Esophagus squamous epithelium (tissue), 5 donors: Measurements from ENCODE around the gene DISP2. TPM values are rescaled to one million over a fixed set of nuclear protein-coding genes. Genes with fewer than 3 reads are reported as not detected.

Experiments used
- DNase-seq: peaks from one replicate; lab custom pipeline; 2025; lab: John Stamatoyannopoulos, UW
- H3K27ac ChIP-seq, 4 donors: fragments of 200-600 bp; sonication (generic); one replicate each; pipeline ENCODE4 v1.5.1; 2016 to 2019; ENCODE audit warnings: mild to moderate bottlenecking in 1 of 4
- H3K27me3 ChIP-seq, 4 donors: fragments of 200-600 bp; sonication (generic); 1 replicate in 3 of 4; 2 replicates in 1 of 4; pipeline versions ENCODE4 v1.5.1 to v1.6.0; 2017 to 2021; ENCODE audit warnings: antibody characterized with exemption in 1 of 4
- H3K36me3 ChIP-seq, 3 donors: fragments of 200-600 bp; sonication (generic); one replicate each; pipeline ENCODE4 v1.5.1; 2016 to 2019
- H3K4me1 ChIP-seq, 3 donors: fragments of 200-600 bp; sonication (generic); one replicate each; pipeline ENCODE4 v1.5.1; 2017 to 2019
- H3K4me3 ChIP-seq, 4 donors: fragments of 200-600 bp; sonication (generic); 1 replicate in 3 of 4; 2 replicates in 1 of 4; pipeline ENCODE4 v1.5.1; 2016 to 2019; ENCODE audit warnings: mild to moderate bottlenecking in 2 of 4, moderate library complexity in 1 of 4
- H3K9me3 ChIP-seq, 3 donors: fragments of 200-600 bp; sonication (generic); one replicate each; pipeline ENCODE4 v1.5.1; 2016 to 2019
- POLR2A ChIP-seq, 4 donors: fragments of 450-650 bp; IDR thresholded peaks; one replicate each; pipeline ENCODE4 v1.6.1; 2017; ENCODE audit warnings: antibody characterized with exemption in 4 of 4, mild to moderate bottlenecking in 4 of 4, moderate library complexity in 3 of 4
- WGBS, 2 donors: methylation state at CpG; one replicate each; pipeline ENCODE4 v1.1.5; 2018; 5-methylcytosine and 5-hydroxymethylcytosine counted together
- intact Hi-C: fragments of 100-400 bp; cut with DNase I; formaldehyde crosslinking; loops from one replicate; pipeline ENCODE4 v1.15.0; 2022
- total RNA-seq, 4 donors: library from RNA; depleted of rRNA; stranded (reverse); fragments of >200 nt; gene quantifications; one replicate each; pipeline ENCODE4 v1.1.0, GENCODE V29; 2016
- TF ChIP-seq, protein P1 (sequence below), 6 experiments: fragments of 450-650 bp in 4 of 6; fragments of 200-600 bp in 2 of 6; sonication (generic) in 2 of 6; IDR thresholded peaks; one replicate each; pipeline ENCODE4 v1.5.1; 2016 to 2019; ENCODE audit warnings: antibody characterized with exemption in 6 of 6, mild to moderate bottlenecking in 4 of 6, moderate library complexity in 4 of 6
- donor health status: DM: yes; HTN: yes; CAD: no.

Gene DISP2
- total RNA-seq, 4 donors from 2014 or later = under 0.01 TPM; not detected in 2

DNA sequence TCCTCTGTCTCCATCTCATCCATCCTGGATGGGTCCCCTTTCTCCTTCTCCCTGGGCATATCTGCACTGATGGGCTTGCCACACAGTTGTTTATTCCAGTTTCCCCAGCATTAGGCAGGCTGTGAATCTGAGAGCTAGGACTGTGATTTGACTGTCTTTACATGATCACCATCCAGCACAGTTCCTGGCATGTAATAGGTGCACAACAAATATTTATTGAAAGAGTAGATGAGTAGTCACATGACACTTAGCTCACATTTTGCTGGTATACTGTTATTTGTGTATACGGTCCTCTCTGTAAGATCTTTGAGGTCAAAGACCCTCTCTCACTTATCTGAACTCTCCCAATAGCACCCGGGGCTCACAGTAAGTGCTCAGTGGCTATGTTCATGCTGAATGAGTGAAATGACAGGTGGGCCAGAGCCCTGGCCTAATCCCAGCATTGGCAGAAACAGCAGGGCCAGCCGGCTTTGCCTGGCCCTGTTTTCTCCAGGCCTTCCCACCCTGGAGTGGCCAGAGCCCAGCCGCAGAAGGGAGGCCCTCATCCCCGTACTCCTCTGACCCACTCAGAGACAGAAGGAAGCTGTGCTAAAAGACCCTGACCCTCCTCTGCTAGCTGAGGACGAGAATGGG is 66.6 kb downstream of the DISP2 start:
- TF ChIP-seq, protein P1, sequence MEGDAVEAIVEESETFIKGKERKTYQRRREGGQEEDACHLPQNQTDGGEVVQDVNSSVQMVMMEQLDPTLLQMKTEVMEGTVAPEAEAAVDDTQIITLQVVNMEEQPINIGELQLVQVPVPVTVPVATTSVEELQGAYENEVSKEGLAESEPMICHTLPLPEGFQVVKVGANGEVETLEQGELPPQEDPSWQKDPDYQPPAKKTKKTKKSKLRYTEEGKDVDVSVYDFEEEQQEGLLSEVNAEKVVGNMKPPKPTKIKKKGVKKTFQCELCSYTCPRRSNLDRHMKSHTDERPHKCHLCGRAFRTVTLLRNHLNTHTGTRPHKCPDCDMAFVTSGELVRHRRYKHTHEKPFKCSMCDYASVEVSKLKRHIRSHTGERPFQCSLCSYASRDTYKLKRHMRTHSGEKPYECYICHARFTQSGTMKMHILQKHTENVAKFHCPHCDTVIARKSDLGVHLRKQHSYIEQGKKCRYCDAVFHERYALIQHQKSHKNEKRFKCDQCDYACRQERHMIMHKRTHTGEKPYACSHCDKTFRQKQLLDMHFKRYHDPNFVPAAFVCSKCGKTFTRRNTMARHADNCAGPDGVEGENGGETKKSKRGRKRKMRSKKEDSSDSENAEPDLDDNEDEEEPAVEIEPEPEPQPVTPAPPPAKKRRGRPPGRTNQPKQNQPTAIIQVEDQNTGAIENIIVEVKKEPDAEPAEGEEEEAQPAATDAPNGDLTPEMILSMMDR (IDR thresholded peaks at IDR 0.05) = no peak
- no peak for TF ChIP-seq POLR2A (IDR thresholded peaks at IDR 0.05)
- intact Hi-C loops = loop anchor here (5.0 kb wide), 1 partner anchor 142 kb away; the partner anchor contains the start of gene ANKRD63
- Histone ChIP-seq H3K9me3 (no peaks in the 10 kb centered on the region), H3K27ac (no peak overlapping the region), H3K36me3 (peaks cover 0 to under 1% (median 0%) of the 10 kb centered on the region in 3 donors), H3K4me3 (no peak overlapping the region), H3K4me1 (peaks cover 11 to 24% (median 18%) of the 10 kb centered on the region in 3 donors), H3K27me3 (no peaks in the 10 kb centered on the region)
- no peak for DNase-seq
- WGBS, 2 donors = 85 to 100% methylated on average over 1 to 6 of the region's 6 CpGs

DNA sequence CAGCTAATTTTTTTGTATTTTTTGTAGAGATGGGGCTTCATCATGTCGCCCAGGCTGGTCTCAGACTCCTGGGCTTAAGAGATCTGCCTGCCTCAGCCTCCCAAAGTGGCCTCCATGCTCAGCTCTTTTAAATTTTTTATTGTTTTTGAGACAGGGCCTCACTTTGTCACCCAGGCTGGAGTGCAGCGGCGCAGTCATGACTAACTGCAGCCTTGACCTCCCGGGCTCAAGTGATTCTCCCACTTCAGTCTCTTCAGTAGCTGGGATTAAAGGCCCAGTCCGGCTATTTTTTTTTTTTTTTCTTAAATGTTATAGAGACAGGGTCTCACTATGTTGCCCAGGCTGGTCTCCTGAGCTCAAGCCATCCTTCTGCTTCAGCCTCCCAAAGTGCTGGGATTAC is 67.7 kb downstream of the DISP2 start:
- no peak overlapping the region for H3K27ac ChIP-seq
- WGBS, 2 donors = 87 to 90% methylated on average over 5 of the region's 5 CpGs
- H3K4me1 ChIP-seq = peaks cover 11 to 23% (median 16%) of the 10 kb centered on the region in 3 donors
- H3K4me3 ChIP-seq = no peak overlapping the region
- H3K9me3 ChIP-seq = no peaks in the 10 kb centered on the region
- no peak for TF ChIP-seq POLR2A (IDR thresholded peaks at IDR 0.05)
- TF ChIP-seq, protein P1 (IDR thresholded peaks at IDR 0.05) = no peak
- intact Hi-C loops = no loop called here
- no peak for DNase-seq
- no peaks in the 10 kb centered on the region for H3K36me3 ChIP-seq
- H3K27me3 ChIP-seq = no peaks in the 10 kb centered on the region

DNA sequence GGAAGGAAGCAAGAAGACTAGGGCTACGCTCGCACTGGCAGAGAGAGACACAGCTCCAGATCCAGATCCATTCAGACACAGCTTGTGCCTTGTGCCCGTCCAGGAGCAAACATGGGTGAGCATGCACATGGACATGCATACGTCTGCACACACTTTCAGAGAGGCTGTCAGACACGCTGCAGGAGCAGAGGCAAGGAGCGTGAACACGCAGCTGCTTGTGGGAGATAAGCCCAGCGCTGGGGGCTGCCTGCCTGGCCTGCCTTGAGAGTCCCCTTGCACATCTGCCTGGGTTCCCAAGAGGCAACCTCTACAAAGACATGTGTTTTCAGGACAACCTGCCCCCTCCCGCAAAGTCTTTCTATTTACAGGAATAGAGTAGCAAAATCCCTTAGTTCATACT is 69.2 kb downstream of the DISP2 start:
- no peak for DNase-seq
- intact Hi-C loops = no loop called here
- WGBS, 2 donors = 89 to 92% methylated on average over 8 to 9 of the region's 9 CpGs

DNA sequence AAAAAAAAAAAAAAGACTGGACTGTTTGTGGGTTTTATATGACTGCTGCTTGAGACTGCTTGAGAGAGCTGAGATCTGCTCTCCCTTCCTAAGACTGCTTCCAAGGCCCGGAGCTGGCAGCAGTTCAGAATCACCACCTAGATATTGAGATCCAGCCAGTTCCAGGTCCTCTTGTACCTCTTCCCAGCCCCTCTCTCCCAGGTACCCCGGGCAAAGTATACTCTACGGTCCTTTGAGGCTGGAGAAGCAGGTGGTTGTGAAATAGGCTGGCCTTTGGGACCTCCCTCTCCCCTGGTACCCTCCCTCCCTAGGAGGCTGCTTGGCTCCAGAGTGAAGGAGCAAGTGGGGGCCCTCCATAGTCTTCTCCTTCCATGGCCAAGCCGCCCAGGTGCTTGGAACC is 70.2 kb downstream of the DISP2 start:
- no peaks in the 10 kb centered on the region for H3K36me3 ChIP-seq
- WGBS, 2 donors = 57 to 84% methylated on average over 2 to 3 of the region's 4 CpGs
- DNase-seq = no peak
- no peaks in the 10 kb centered on the region for H3K27me3 ChIP-seq
- no peak overlapping the region for H3K27ac ChIP-seq
- no peak overlapping the region for H3K4me3 ChIP-seq
- no peaks in the 10 kb centered on the region for H3K9me3 ChIP-seq
- peaks cover 0 to 7% (median 3%) of the 10 kb centered on the region in 3 donors for H3K4me1 ChIP-seq
- intact Hi-C loops = no loop called here
- TF ChIP-seq, protein P1 (IDR thresholded peaks at IDR 0.05) = no peak
- TF ChIP-seq POLR2A (IDR thresholded peaks at IDR 0.05) = no peak

More for the DNA sequence above, 69.2 kb downstream of the DISP2 start:
- Histone ChIP-seq H3K36me3 (no peaks in the 10 kb centered on the region), H3K9me3 (no peaks in the 10 kb centered on the region), H3K4me3 (no peak overlapping the region), H3K27ac (no peak overlapping the region), H3K4me1 (peaks cover 0 to 8% (median 3%) of the 10 kb centered on the region in 3 donors), H3K27me3 (no peaks in the 10 kb centered on the region)
- TF ChIP-seq, protein P1 (IDR thresholded peaks at IDR 0.05) = no peak
- TF ChIP-seq POLR2A (IDR thresholded peaks at IDR 0.05) = no peak

Other genes starting within 250 kb of the DISP2 start
- gene BMF, start 249.3 kb upstream of the DISP2 start, total RNA-seq = 1 to 10 TPM in 2 of 4 donors, under 1 TPM in 2; 0.31 to 4.4 (median 1.4) TPM
- gene BUB1B, start 197.2 kb upstream of the DISP2 start, total RNA-seq = 10 to 100 TPM in 1 of 4 donors, 1 to 10 TPM in 3; 4.1 to 22.3 (median 7.4) TPM
- gene PAK6, start 119.2 kb upstream of the DISP2 start, total RNA-seq = 10 to 100 TPM; 31.5 to 53.5 (median 37.2) TPM
- not detected for gene ANKRD63, start 75.2 kb upstream of the DISP2 start, total RNA-seq
- 10 to 100 TPM in 3 of 4 donors, 1 to 10 TPM in 1; 6.1 to 15.9 (median 10.4) TPM for gene PLCB2, start 50.3 kb upstream of the DISP2 start, total RNA-seq
- 10 to 100 TPM in 1 of 4 donors, 1 to 10 TPM in 3; 4.7 to 10.1 (median 8.1) TPM for gene INAFM2, start 34.5 kb upstream of the DISP2 start, total RNA-seq
- 10 to 100 TPM in 3 of 4 donors, 1 to 10 TPM in 1; 5.4 to 34.4 (median 15.0) TPM for gene CCDC9B, start 17.3 kb upstream of the DISP2 start, total RNA-seq
- gene PHGR1, start 7.2 kb upstream of the DISP2 start, total RNA-seq = not detected
- gene KNSTRN, start 24.5 kb downstream of the DISP2 start, total RNA-seq = 10 to 100 TPM; 11.3 to 22.0 (median 17.3) TPM
- 10 to 100 TPM; 10.7 to 42.2 (median 15.4) TPM for gene IVD, start 47.6 kb downstream of the DISP2 start, total RNA-seq
- 10 to 100 TPM in 2 of 4 donors, 1 to 10 TPM in 2; 6.0 to 13.1 (median 9.8) TPM for gene BAHD1, start 82.7 kb downstream of the DISP2 start, total RNA-seq
- 1 to 10 TPM; 2.9 to 7.4 (median 5.2) TPM for gene CHST14, start 112.8 kb downstream of the DISP2 start, total RNA-seq
- gene CCDC32, start 206.8 kb downstream of the DISP2 start, total RNA-seq = 10 to 100 TPM in 2 of 4 donors, 1 to 10 TPM in 2; 7.3 to 27.9 (median 15.8) TPM
- 10 to 100 TPM in 1 of 4 donors, 1 to 10 TPM in 3; 4.3 to 10.3 (median 6.7) TPM for gene RPUSD2, start 211.1 kb downstream of the DISP2 start, total RNA-seq
- gene KNL1, start 236.0 kb downstream of the DISP2 start, total RNA-seq = 10 to 100 TPM in 2 of 4 donors, 1 to 10 TPM in 2; 2.9 to 17.8 (median 11.0) TPM